ENCODE results near the gene PTPRJ.

The PTPRJ gene

DNA sequence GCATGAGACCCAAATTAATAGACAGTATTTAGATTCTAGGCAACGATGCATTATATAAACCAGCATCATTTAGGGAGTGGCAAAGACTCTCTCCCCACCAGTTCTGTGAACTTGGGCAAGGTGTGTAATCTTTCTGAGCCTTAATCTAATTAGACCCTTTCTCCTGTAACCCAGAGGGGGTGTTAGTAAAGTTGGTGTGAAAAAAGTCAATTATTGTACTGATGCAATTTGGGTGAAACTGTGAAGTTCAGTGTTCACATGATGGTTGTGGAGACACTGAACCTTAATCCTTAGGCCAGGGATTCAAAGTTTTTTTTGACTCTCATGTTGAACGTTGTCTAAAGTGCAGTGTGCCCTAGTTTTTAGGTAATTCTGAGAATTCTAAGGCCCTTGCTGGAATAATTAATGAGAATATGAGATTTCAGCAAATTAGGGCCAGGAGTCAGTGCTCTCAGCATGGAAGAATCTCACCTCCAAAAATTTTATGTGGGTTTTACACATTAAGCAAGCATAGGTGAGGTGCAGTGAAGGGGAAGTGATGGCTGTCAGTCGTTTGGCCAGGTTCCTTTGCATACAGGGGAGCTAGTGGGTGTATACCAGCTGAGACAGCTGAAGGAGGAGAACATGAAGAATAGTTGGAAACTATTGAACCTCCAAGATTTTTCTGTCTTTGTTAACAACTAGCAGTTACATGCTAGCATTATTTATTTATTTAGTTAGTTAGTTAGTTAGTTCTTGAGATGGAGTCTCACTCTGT lies 94.2 kb downstream of the PTPRJ start:
- DNase-seq, result no peak

DNA sequence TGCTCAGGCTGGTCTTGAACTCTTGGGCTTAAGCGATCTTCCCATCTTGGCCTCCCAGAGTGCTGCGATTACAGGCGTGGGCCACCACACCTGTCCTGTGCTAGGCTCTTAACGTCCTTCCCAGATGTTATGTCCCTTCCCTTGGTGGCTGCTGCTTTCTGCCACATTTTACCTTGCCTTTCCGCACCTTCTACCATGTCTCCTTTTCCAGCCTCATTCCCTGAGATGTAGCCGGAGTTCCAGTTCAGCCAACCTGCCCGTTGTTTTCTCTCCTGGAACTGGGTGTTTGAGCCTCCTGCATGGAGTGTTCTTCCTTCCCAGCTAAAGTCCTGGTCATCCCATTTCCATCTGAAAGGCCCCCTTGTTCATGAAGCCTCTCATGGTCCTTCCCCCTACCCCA lies 95.3 kb downstream of the PTPRJ start:
- no peak for DNase-seq

DNA sequence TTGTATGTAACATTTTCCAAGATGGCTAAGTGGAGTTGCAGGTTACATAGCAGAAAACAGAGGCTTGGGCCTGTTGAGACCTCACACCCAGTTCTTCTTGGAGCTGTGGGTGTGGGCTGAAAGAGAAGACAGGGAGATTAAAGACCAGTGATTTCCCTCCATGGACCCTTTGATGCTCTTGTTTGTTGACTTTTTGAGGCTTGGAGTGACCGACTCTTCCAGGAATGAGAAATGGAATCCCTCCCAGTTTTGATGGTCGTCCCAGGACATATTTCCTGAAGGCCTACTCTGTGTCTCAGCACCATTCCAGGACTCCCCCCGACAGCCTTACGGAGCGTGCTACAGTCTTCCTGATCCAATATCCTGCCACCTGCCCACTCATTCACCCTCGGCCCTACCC lies 96.9 kb downstream of the PTPRJ start:
- no peak for DNase-seq

DNA sequence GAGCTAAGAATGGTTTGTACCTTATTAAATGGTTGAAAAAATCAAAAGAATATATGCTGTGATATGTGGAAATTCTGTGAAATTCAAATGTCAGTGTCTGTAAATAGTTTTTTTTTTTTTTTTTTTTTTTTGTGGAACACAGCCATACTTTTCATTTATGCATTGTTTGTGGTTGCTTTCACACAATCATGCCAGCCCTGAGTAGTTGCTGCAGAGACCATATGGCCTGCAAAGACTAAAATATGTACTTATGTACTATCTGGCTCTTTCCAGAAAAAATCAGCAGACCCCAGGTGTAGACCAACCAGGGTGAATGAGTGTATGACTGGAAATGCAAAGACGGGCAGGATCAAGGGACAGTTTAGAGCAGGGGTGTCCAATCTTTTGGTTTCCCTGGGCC lies 98.3 kb downstream of the PTPRJ start:
- DNase-seq, result no peak

DNA sequence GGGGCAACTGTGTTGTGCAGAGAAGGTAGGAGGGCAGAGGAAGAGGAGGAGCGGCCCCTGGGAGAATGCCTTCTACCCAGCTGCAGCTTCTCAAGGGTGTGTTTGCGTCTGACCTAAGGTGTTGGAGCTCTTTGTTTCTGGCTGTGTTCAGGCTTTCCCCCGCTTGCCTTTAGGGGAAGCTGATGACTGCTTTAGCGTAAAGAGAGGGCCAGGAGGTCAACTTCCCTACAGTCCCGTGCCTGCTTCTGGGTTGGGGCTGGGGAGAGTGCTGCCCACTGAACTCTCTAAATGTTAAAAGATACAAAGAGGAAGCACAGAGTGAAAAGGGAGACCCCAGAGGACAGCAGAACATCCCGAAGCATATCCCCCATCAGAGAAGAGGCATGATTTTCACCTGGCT lies 99.2 kb downstream of the PTPRJ start:
- DNase-seq, result no peak

DNA sequence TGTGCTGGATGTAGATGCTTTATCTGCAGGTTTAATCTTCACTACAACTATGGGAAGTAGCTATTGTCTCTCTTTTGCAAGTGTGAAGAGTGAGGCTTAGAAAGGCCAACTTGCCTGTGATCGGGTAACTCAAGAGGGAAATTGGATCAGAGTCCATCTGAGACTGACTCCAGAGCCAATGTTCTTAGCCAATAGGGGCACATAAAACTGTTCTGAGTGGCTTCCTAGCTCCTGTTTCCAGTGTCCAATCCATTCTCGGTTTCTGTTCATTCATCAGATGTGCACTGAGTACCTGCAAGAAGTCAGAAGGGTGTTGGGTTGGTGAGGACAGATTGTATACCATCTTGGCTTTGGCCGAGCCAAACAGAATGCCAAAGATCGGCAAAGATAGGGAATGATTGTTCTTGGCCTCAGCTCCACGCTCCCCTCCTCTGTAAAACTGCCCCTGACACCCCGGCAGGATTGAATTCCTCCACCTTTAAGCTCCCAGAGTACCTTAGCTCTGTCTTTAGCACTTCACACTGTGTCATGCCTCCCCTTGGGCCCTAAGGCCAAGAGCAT lies 100.0 kb downstream of the PTPRJ start:
- DNase-seq, result no peak

DNA sequence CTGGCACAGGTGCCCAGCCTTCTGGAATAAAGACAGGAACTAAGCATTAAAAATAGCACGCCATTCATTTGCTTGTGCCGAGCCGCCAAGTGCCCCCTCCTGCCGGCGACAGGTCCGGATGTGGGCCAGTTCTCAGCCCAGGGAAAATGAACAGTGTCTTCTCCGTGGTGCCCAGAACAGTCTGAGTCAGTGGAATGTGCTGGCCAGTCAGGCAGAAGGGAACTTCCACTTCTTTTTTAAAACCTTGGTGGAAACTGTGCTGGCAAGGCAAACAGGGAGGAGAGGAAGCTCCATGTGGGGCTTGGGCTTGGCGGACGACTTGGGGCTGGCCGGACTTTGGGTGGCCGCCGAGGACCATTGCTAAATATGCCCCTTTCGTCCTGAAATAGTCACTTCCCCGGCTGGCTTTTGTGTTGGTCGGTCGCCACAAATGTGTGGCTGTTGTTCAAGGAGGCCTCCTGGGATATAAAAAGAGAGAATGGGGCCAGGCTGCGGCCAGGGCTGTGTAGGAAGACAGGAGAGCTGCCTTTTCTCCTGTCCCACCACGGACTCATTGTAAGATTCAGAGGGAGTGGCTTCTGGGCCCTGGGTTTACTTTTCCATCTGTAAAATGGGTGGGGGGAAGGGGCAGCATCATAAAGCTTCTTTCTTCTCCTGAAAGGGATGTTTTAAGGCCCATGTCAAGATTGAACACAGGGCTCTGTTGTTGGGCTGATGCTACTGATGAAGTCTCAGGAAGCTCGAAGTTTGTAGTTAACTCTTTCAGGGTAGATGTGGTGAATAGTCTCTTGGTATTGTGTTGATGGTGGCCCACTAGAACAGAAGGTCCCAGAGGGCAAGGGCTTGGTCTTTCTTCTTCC lies 101.0 kb downstream of the PTPRJ start:
- DNase-seq, result no peak

DNA sequence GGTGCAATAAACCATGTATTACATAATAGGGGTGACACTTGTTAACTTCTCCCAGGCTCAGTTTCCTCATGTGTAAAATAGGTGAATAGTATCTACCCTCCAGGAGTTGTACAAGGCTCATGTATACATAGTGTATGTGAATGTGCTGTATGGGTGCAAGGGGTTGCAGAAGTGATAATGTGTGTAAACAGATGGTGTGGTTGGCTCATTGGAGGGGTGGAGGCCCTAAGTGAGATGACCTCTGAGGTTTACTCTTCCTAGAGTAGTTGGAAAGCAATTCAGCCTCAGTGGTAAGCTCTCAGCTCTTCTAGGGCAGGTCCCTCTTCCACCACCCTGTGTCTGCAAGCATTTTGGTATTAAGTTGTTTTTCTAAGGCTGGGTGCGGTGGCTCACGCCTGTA lies 102.4 kb downstream of the PTPRJ start:
- no peak for DNase-seq

DNA sequence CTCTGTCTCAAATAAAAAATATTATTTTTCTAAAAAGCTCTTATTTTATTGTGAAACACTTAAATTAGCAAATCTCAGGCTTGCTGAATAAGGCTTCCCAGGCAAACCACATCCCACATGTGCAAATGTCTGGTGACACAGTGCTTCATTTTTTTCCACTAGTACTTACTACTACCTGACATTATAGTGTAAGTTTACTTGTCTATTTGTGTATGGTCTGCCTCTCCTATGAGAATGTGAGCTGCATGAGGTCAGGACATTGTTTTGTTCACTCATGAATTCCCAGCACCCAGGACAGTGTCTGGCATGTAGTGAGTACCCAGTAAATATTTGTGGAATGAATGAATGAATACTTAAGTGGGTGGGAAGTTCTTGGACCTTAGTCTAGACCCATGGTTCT lies 103.1 kb downstream of the PTPRJ start:
- DNase-seq, result no peak

DNA sequence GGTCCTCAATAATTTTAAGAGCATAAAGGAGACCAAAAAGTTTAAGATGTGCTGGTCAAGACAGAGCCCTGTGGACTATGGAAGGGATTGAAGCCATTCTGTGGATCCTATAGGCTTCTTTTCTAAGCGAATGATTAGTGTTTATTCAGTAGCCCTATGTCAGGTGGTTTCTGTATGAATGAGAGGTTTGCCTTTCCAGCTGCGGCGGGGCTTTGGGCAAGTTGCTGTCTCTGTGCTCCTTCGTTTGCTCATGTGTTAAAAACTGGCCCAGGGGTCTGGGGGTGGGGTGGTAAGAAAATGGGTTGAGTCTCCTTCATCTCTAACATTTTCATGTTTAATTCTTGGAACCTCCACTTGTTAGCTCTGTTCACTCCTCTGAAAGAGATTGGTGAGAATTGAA lies 105.3 kb downstream of the PTPRJ start:
- DNase-seq, result no peak

DNA sequence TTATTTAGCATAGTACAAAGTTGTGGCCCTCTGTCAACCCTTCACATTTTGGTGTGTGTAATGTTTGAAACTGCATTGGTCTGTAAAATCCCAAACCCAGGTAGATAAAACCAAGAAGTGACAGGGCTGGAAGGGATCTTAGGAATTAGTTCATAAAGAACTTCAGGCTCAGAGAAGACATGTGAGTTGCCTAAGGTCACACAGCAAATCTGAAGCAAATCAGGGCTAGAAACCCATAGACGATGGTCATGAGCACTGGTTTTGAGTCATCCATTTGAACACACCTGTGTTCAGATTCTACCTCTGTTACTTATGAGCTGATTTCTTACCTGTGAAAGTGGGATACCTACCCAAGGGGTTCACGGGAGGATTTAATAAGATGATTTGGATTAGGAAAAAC lies 107.1 kb downstream of the PTPRJ start:
- no peak for DNase-seq

DNA sequence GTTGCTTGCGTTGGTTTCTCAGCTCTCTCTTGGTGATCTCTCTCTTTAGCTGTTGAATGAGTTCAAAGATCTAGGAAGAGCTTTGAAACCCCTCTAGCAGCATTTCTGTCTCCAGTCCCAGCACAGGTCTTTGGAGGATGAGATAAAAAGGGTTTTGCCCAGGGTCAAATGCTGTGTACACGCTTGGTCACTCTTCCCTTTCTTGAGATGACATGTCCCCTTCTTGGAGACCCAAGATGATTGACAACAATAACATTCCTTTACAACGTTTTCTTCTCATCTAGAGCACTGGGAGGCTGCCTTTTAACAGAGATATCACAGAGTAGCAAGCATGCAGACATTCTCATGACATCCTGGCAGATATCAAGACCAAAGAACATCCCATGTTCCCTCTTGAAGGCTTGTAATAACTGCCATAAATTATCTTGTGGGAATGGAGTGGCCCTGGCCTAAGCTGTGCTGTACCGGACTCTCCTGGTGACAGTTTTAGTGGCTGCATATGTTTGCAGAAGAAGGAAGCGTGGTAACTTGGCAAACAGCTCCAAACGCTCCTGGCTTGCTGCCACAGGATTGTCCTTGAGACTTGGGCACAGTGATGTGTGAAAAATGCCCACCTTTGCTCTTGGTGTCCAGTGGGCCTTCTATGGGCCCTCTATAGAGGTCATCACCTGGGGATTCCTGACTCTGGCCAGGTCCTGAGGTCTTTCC lies 107.8 kb downstream of the PTPRJ start:
- no peak for DNase-seq

DNA sequence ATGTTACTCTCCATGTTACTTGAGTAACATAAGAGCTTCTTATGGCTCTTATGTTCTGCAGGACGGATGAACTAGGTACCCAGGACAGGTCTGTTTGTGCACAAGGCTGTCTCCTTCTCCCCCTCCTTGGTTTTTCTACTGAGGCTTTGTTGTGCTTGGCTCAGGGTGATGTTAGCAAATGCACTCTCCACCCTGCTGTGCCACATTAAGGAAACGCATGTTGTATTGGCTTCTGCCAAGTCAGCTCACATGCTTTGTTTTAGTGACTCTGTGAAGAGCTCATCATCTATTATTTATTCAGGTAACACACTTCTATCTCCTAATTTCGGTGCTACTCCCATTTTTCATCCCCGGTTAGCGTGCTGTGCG lies 108.3 kb downstream of the PTPRJ start:
- no peak for DNase-seq

DNA sequence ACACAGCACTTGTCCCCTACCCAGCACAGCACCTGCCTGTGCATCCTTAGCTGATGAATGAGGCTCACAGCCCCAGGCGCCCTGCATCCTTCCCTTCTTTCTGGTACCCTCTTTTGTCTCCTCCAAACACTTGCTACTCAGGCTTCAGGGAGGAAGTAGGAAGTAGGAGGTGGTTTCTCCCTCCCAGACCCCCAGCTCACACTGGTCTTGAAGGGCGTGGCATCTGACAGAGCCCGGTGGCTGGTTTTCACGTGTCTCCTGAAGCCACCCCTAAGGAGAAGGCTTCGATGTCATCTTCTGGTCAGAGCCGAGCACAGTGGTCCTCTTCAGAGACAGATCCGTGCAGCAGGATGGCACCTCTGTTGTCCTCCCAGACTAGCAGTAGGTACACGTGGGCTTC lies 109.8 kb downstream of the PTPRJ start:
- no peak for DNase-seq

DNA sequence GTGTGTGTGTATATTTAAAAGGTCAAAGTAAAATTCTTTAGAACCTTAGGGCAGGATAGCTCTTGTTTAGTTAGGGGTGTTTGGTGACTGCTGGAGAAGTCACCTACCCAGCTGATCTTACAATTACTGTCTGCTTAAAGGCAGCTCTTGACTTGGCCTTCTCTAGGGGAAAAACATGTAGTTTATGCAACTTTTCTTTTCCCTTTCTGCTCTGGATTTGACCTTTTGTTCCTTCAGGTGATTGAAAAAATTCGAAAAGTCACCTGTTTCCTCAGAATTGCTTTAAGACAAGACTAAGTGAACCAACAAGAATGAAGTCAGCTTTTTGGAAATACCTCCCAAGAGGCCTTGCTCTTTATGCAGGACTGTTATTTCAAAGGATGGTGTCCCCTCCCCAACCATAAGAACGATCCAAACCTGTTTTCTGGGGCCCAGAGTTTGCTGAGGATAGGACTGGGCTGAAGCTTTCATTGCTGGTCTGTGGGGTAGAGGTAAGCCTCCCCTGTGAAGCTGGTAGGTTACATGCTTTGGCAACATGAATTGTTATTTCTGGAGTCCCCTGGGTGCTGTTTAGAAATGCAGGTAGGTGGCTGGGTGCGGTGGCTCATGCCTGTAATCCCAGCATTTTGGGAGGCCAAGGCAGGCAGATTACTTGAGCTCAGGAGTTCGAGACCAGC lies 111.2 kb downstream of the PTPRJ start:
- DNase-seq, result no peak

DNA sequence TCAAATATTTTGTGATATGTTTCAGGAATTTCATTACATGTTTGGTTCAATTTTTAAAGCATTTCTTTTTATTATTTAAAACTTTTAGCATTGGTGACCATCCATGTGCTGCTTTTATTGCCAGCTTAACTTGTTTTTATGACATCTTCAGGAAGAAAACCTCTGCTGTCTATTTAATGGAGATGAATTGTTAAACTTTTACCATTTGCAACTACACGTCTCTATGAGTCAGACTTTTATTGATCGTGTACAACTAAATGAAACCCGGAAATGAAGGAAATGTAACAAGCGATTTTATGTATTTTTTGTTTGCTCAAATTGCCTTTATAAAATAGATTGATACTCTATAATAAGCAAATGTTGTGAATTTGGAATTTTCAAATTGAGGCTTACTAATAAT lies 113.0 kb downstream of the PTPRJ start:
- no peak for DNase-seq

DNA sequence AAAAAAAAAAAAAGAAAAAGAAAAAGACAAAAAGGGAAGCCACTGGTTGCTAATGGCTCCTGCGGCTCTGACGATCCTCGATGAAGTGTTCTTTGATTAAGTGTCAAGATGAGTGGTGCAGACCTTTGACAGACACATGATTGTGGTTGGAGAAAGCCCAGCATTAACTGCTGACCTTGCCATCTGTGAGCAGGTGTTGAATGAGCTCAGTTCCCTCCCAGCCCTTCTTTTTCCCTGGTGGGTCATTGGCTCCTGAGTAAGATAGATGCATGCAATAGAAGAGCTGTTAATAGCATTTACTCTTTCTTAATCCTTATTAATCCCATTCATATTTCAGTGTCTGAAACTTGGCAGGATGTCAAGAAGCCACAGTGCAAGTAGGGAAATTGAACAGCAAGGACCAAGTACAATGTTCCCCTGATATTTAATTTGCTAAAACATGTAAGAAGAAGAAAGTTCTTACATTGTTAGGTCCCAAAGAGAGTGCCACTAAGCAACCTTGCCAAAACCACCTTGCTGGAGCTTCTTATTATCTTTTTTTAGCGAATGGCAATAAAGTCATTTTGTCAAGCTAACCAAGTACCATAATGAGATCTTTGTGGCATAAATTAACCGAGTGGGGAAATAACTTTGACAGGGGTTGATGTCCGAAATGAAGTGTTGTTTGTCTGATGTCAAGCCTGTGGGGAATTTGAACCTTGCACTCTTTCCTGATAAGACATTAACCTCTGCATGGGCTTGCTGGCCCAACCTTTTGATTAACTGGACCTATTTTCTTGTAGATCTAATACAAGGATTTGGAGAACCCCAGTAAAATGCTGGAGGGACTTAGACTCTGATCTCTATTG lies 113.7 kb downstream of the PTPRJ start:
- no peak for DNase-seq

DNA sequence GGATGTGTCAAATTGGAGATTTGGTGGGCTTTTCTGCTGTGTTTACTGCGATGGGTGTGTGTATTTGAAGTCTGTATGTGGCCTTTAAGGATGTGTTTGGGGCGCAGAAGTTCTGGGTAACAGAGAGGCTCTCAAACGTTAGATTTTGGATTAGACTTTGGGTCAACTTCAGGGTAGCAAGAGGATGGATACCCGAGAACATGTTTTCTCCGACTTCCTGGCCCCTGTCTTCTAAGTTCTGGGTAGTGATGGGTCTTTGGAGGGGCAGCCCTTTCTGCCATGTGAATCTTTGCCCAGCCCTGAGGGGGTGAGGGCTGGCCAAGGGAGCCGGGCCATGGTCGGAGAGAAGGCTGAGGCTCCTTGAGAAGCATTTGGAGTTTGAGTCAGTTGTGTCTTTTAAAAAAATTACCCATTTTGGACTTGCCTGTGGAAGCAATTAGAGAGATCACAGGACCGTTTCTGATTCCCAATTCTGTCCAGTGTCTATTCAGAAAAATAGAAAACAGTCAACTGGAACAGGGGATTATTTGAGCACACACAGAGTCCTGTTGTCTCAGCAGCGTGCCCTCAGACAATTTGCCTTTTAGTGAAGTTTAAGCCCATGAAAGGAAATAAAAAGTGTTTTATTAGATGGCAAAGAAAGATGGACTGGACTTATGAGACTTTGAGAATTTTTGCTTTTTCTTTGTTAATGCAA lies 114.4 kb downstream of the PTPRJ start:
- no peak for DNase-seq

DNA sequence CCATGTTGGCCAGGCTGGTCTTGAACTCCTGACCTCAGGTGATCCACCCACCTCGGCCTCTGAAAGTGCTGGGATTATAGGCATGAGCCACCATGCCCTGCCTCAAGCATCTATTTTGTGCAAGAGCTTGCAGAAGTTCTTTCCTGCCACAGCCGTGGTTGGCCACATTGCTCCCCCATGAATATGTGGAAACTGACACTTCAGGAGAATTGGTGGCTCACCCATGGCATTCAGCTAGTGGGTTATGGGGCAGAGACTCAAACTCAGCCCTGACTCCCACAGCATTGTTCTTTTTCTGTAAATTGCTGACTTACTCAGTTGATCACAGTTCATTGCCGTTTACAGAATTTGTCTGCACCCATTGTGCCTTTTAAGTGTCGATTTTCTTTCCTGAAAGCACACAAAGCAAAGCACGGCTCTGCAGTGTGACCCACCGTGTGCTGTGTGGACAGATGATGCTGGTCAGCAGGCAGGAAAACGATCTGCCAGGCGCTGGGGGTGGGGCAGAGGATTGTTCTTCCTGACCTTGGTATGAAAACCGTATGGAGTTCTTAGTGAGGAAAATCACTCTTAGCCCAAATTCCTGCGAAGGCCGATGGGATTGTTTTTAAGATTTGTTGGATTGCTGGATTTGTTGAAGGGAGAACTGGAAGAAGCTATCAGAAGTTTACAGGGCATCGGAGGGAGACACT lies 115.6 kb downstream of the PTPRJ start:
- DNase-seq, result no peak

Data from activated effector memory CD4-positive, alpha-beta T cell treated with Interleukin-2 at 50 U/mL for 16 hours (primary cell).